ENCODE measurements around the gene LARGE1. TPM values are rescaled to one million over a fixed set of nuclear protein-coding genes. Genes with fewer than 3 reads are reported as not detected.
A peak's percentile ranks its signal among the peaks of the same experiment; 100 is the strongest.

LARGE1 gene
- total and polyA plus RNA-seq, 10 donors, result 1.9 to 35.8 (median 22.8) TPM

DNA sequence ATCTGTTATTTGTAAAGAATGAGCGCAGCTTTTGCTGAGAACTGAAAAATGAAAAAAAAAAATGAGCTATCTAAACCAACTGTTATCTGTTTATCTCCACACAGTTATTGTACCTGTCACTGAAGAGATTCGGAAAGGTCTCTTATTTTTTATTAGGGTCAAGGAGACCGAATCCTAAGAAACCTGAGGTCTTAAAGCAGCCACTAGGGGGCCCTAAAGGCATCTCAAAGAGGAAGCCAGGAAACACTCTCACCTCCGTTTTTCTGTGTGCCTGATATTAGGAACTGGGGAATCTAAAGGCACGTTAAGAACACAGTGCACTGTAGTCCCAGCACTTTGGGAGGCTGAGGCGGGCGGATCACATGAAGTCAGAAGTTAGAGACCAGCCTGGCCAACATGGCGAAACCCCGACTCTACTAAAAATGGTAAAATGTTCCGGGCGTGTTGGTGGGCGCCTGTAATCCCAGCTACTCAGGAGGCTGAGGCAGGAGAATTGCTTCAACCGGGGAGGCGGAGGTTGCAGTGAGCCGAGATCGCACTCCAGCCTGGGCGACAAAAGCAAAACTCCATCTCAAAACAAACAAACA is 3.5 kb upstream of the LARGE1 start:
- Histone ChIP-seq H3K27me3 (replicated peaks in 1 of 7) (peaks cover 0 to 61% (median 11%) of the 10 kb centered on the region in 7 donors), H3K36me3 (no peaks in the 10 kb centered on the region), H3K27ac (no peak overlapping the region), H3K4me1 (peaks cover 9 to 43% (median 32%) of the 10 kb centered on the region in 6 donors), H3K9me3 (no peaks in the 10 kb centered on the region), H3K4me3 (no peak overlapping the region)
- no peak for TF ChIP-seq POLR2AphosphoS5 (IDR thresholded peaks at IDR 0.05)
- TF ChIP-seq, protein P1, sequence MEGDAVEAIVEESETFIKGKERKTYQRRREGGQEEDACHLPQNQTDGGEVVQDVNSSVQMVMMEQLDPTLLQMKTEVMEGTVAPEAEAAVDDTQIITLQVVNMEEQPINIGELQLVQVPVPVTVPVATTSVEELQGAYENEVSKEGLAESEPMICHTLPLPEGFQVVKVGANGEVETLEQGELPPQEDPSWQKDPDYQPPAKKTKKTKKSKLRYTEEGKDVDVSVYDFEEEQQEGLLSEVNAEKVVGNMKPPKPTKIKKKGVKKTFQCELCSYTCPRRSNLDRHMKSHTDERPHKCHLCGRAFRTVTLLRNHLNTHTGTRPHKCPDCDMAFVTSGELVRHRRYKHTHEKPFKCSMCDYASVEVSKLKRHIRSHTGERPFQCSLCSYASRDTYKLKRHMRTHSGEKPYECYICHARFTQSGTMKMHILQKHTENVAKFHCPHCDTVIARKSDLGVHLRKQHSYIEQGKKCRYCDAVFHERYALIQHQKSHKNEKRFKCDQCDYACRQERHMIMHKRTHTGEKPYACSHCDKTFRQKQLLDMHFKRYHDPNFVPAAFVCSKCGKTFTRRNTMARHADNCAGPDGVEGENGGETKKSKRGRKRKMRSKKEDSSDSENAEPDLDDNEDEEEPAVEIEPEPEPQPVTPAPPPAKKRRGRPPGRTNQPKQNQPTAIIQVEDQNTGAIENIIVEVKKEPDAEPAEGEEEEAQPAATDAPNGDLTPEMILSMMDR (IDR thresholded peaks at IDR 0.05 in 8 of 11, conservative IDR thresholded peaks at IDR 0.05 in 3 of 11), result peak; percentile 15 to 78 (median 56)
- TF ChIP-seq POLR2A (IDR thresholded peaks at IDR 0.05), result no peak
- intact Hi-C loops (cut with DNase I; ENCODE audit: low total_unique reads), result loop anchor here (10.0 kb wide), 2 partner anchors 181 to 1101 kb away; no protein-coding TSS in a partner anchor
- 47 to 51% (median 49%) methylated on average over 17 of the region's 17 CpGs for WGBS, 5 donors
- no peak for DNase-seq

DNA sequence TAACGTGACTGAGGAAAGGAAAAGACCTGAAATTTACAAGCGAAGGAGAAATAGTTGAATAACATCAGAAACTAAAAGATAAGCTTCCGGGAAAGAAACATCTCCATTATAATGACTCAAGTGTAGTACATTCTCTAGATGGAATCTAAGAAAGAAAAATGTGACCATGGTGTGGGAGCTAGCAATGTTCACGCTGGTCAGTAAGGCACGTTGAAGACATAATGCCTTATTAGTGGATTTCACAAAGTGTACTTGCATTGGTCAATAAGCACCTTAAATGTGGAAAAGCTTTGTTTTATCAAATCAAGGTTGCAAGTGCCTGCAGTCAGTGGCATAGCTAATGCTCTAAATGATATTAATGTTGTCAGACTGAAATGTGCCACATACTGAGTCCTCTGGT is 2.8 kb upstream of the LARGE1 start:
- Histone ChIP-seq H3K4me1 (peaks cover 9 to 51% (median 35%) of the 10 kb centered on the region in 6 donors), H3K4me3 (peak overlapping the region in 7 of 8 donors; percentile 56 to 85 (median 65)), H3K27me3 (replicated peaks in 1 of 7) (peaks cover 0 to 66% (median 11%) of the 10 kb centered on the region in 7 donors), H3K9me3 (no peaks in the 10 kb centered on the region), H3K36me3 (no peaks in the 10 kb centered on the region), H3K27ac (no peak overlapping the region)
- DNase-seq, result no peak
- TF ChIP-seq POLR2A (IDR thresholded peaks at IDR 0.05) (no peak), POLR2AphosphoS5 (IDR thresholded peaks at IDR 0.05) (no peak)
- TF ChIP-seq, protein P1 (IDR thresholded peaks at IDR 0.05 in 8 of 11, conservative IDR thresholded peaks at IDR 0.05 in 3 of 11), result no peak
- intact Hi-C loops (cut with DNase I; ENCODE audit: low total_unique reads), result loop anchor here (10.0 kb wide), 2 partner anchors 182 to 1102 kb away; no protein-coding TSS in a partner anchor
- WGBS, 5 donors, result 3% methylated on average over 5 of the region's 5 CpGs

DNA sequence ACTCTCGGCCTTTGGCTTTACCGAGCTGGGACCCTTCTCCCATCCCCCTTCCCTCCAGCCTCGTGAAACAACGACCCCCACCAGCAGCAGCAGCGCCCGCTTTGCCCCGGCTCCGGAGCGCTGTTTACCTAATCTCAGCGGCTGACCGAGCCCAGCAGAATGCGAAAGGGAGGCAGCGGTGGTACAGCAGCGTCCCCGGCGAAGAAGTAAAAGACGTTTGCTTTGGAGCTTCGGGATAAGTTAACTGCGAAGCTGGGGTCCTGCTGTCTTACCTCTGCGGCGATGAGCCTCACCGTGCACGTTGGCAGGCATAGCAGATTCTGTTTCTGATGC is 2.0 kb upstream of the LARGE1 start:
- peak; percentile 78 for DNase-seq
- Histone ChIP-seq H3K9me3 (no peaks in the 10 kb centered on the region), H3K4me1 (peaks cover 9 to 58% (median 39%) of the 10 kb centered on the region in 6 donors), H3K4me3 (peak overlapping the region; percentile 53 to 85 (median 64)), H3K27me3 (replicated peaks in 1 of 7) (peaks cover 0 to 67% (median 11%) of the 10 kb centered on the region in 7 donors), H3K27ac (peak overlapping the region in 6 of 8 donors; percentile 12 to 69 (median 67)), H3K36me3 (no peaks in the 10 kb centered on the region)
- TF ChIP-seq, protein P1 (IDR thresholded peaks at IDR 0.05 in 8 of 11, conservative IDR thresholded peaks at IDR 0.05 in 3 of 11), result no peak
- TF ChIP-seq POLR2A (IDR thresholded peaks at IDR 0.05) (no peak), POLR2AphosphoS5 (IDR thresholded peaks at IDR 0.05) (no peak)
- 1 to 3% (median 2%) methylated on average over 13 to 23 of the region's 23 CpGs for WGBS, 5 donors
- intact Hi-C loops (cut with DNase I; ENCODE audit: low total_unique reads), result loop anchor here (10.0 kb wide), 2 partner anchors 182 to 1102 kb away; no protein-coding TSS in a partner anchor
